Heart left ventricle (tissue), 13 donors: ENCODE data around the gene SLX9.

Source experiments
- POLR2A ChIP-seq, 2 donors: fragments of 450-650 bp; IDR thresholded peaks; one replicate each; pipeline ENCODE4 v1.6.1; 2017; ENCODE audit warnings: antibody characterized with exemption in 2 of 2, mild to moderate bottlenecking in 2 of 2, moderate library complexity in 2 of 2
- TF ChIP-seq, protein P1 (sequence below), 12 donors: fragments of 200-600 bp; sonication (generic) in 4 of 12; IDR thresholded peaks; one replicate each; pipeline versions ENCODE4 v1.5.0 to v1.8.0; 2018 to 2022; ENCODE audit warnings: antibody characterized with exemption in 12 of 12, mild to moderate bottlenecking in 5 of 12
- donor health status: ischemic (EF 13 %, LVEDD 7.1; RV severe dilation, severe dysfunction).
- donor health status: DM: no; HTN: yes; CAD: no.
- donor health status: DM: no; HTN: no; CAD: no.
- donor health status: ischemic (EF 25% LVEDD 6.9; RV normal size, moderate dysfunction).
- donor health status: ischemic (EF 25% LVEDD 5.7; RV mildly dilated, moderate dysfunction).
- donor health status: ischemic (EF 35%, LVEDD 5.7; RV mildly dilated, moderate dysfunction).
- donor health status: nonischemic (EF 11% LVEDD 7.7; RV severe dilation, severe dysfunction).
- donor health status: DM: yes; HTN: yes; CAD: no.
- donor health status: PGD.
- donor health status: ischemic (EF 29% LVEDD 5.4; RV normal size, mild dysfunction).
- donor health status: nonischemic (EF 23%, LVEDD 6.1; RV moderate dilation, normal function).

DNA sequence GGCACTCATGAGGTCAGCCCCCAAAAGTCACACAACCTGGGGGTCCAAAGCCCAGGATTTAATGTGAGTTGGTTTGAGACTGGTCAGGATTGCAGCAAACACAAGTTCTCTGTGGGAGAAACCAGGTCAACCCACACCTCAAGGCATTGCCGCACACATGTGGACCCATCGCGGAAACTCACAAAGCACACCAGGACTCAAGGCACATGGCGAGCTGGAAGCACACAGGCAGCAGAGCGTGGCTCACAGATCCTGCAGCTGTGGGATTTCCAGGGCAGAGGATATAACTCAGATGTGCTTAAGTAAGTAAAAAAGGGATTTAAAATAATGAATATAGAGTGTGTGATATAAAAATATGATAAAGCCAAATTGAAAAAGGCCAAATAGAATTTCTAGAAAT lies 82.9 kb downstream of the SLX9 start:
- TF ChIP-seq, protein P1, sequence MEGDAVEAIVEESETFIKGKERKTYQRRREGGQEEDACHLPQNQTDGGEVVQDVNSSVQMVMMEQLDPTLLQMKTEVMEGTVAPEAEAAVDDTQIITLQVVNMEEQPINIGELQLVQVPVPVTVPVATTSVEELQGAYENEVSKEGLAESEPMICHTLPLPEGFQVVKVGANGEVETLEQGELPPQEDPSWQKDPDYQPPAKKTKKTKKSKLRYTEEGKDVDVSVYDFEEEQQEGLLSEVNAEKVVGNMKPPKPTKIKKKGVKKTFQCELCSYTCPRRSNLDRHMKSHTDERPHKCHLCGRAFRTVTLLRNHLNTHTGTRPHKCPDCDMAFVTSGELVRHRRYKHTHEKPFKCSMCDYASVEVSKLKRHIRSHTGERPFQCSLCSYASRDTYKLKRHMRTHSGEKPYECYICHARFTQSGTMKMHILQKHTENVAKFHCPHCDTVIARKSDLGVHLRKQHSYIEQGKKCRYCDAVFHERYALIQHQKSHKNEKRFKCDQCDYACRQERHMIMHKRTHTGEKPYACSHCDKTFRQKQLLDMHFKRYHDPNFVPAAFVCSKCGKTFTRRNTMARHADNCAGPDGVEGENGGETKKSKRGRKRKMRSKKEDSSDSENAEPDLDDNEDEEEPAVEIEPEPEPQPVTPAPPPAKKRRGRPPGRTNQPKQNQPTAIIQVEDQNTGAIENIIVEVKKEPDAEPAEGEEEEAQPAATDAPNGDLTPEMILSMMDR (IDR thresholded peaks at IDR 0.05) = no peak
- TF ChIP-seq POLR2A (IDR thresholded peaks at IDR 0.05) = no peak
